MM.1S (cell line): ENCODE results near the gene DNMT3B.

Experiments used
- DNase-seq: peaks from one replicate; pipeline ENCODE4 v3.0.0-alpha.2; 2015
- H2AFZ ChIP-seq: fragments of 300-600 bp; sonication (generic); 2 replicates; pipeline ENCODE4 v1.6.0; 2016; ENCODE audit warnings: antibody characterized with exemption, low read length
- H3F3A ChIP-seq: fragments of 300-600 bp; sonication (generic); 2 replicates; pipeline ENCODE4 v1.6.1; 2016; ENCODE audit warnings: mild to moderate bottlenecking, antibody characterized with exemption, low read length, moderate library complexity, mixed read lengths; ENCODE audit not compliant: insufficient read depth
- H3K27ac ChIP-seq: fragments of 300-600 bp; sonication (generic); 2 replicates; pipeline ENCODE4 v1.5.1; 2016; ENCODE audit warnings: mild to moderate bottlenecking, low read length
- H3K27me3 ChIP-seq: fragments of 300-600 bp; sonication (generic); replicated peaks from 2 replicates; pipeline ENCODE4 v1.6.0; 2016; ENCODE audit warnings: low read length; ENCODE audit not compliant: insufficient read depth
- H3K36me3 ChIP-seq: fragments of 300-600 bp; sonication (generic); replicated peaks from 2 replicates; pipeline ENCODE4 v1.6.1; 2016; ENCODE audit warnings: mild to moderate bottlenecking, low read length, mixed read lengths; ENCODE audit not compliant: insufficient read depth
- H3K4me1 ChIP-seq: fragments of 300-600 bp; sonication (generic); 2 replicates; pipeline ENCODE4 v1.6.1; 2016; ENCODE audit warnings: low read length, mixed read lengths
- H3K4me2 ChIP-seq: fragments of 300-600 bp; sonication (generic); 2 replicates; pipeline ENCODE4 v1.6.0; 2016; ENCODE audit warnings: low read depth, low read length
- H3K4me3 ChIP-seq: fragments of 300-600 bp; sonication (generic); 2 replicates; pipeline ENCODE4 v1.5.1; 2016; ENCODE audit warnings: low read length, mixed read lengths
- H3K79me2 ChIP-seq: fragments of 300-600 bp; sonication (generic); 2 replicates; pipeline ENCODE4 v1.6.1; 2016; ENCODE audit warnings: mixed run types, low read length, mixed read lengths
- H3K9ac ChIP-seq: fragments of 300-600 bp; sonication (generic); 2 replicates; pipeline ENCODE4 v1.6.1; 2016; ENCODE audit warnings: low read length, mixed read lengths
- H3K9me2 ChIP-seq: fragments of 300-600 bp; sonication (generic); replicated peaks from 2 replicates; pipeline ENCODE4 v1.6.1; 2016; ENCODE audit warnings: mild to moderate bottlenecking, low read length, mixed read lengths; ENCODE audit not compliant: insufficient read depth
- H3K9me3 ChIP-seq: fragments of 300-600 bp; sonication (generic); replicated peaks from 2 replicates; pipeline ENCODE4 v1.6.1; 2016; ENCODE audit warnings: mild to moderate bottlenecking, low read length, mixed read lengths; ENCODE audit not compliant: insufficient read depth
- H4K20me1 ChIP-seq: fragments of 300-600 bp; sonication (generic); 2 replicates; pipeline ENCODE4 v1.6.1; 2016; ENCODE audit warnings: mild to moderate bottlenecking, low read length, moderate library complexity, mixed read lengths; ENCODE audit not compliant: insufficient read depth
- CTCF ChIP-seq: fragments of 300-600 bp; sonication (generic); IDR thresholded peaks from 2 replicates; pipeline ENCODE4 v1.5.1; 2016; ENCODE audit warnings: antibody characterized with exemption, low read length, mixed read lengths
- EZH2 ChIP-seq: fragments of 300-600 bp; sonication (generic); optimal IDR thresholded peaks from 2 replicates; pipeline ENCODE3; 2017; ENCODE audit warnings: low read depth, mild to moderate bottlenecking, antibody characterized with exemption, low read length, mixed read lengths
- EZH2phosphoT487 ChIP-seq: fragments of 300-600 bp; sonication (generic); IDR thresholded peaks from 2 replicates; pipeline ENCODE4 v1.6.1; 2018; ENCODE audit warnings: antibody characterized with exemption, low read length

DNMT3B gene

GRCh38 chr20:32841632-32842031, 79.4 kb downstream of the DNMT3B start:
- no peak overlapping the region for H3K27ac ChIP-seq
- H3F3A ChIP-seq = no peaks in the 10 kb centered on the region
- no peak overlapping the region for H3K4me2 ChIP-seq
- H3K4me1 ChIP-seq = no peaks in the 10 kb centered on the region
- no peak overlapping the region for H3K9ac ChIP-seq
- H3K9me2 ChIP-seq = no peaks in the 10 kb centered on the region
- no peak for DNase-seq
- H3K27me3 ChIP-seq = no peaks in the 10 kb centered on the region
- no peak for TF ChIP-seq EZH2phosphoT487
- no peak for TF ChIP-seq EZH2
- no peak for TF ChIP-seq CTCF
- H3K36me3 ChIP-seq = peaks cover 7% of the 10 kb centered on the region
- H3K9me3 ChIP-seq = no peaks in the 10 kb centered on the region
- peaks cover 80% of the 10 kb centered on the region for H3K79me2 ChIP-seq
- no peak overlapping the region for H2AFZ ChIP-seq
- no peaks in the 10 kb centered on the region; the same call in 1 of the 2 replicates for H4K20me1 ChIP-seq
- no peak overlapping the region for H3K4me3 ChIP-seq

- TF ChIP-seq CTCF = no peak
- TF ChIP-seq EZH2 = no peak
- TF ChIP-seq EZH2phosphoT487 = no peak
- H3K4me1 ChIP-seq = no peaks in the 10 kb centered on the region
- no peak overlapping the region for H3K27ac ChIP-seq
- H2AFZ ChIP-seq = no peak overlapping the region
- peaks cover 73% of the 10 kb centered on the region for H3K79me2 ChIP-seq
- no peaks in the 10 kb centered on the region for H3K9me2 ChIP-seq
- H3K4me2 ChIP-seq = no peak overlapping the region
- H3K36me3 ChIP-seq = peaks cover 14% of the 10 kb centered on the region
- DNase-seq = no peak
- no peak overlapping the region for H3K4me3 ChIP-seq
- no peaks in the 10 kb centered on the region; the same call in 1 of the 2 replicates for H4K20me1 ChIP-seq
- H3F3A ChIP-seq = no peaks in the 10 kb centered on the region
- H3K27me3 ChIP-seq = no peaks in the 10 kb centered on the region
- H3K9ac ChIP-seq = no peak overlapping the region
- no peaks in the 10 kb centered on the region for H3K9me3 ChIP-seq
Measured at GRCh38 chr20:32842688-32843524, 80.7 kb downstream of the DNMT3B start.

GRCh38 chr20:32845786-32846185, 83.6 kb downstream of the DNMT3B start:
- Histone ChIP-seq H3K27ac (no peak overlapping the region), H3K36me3 (peaks cover 7% of the 10 kb centered on the region; the same call in 1 of the 2 replicates), H3K4me3 (no peak overlapping the region)

More at GRCh38 chr20:32845786-32846185, 83.6 kb downstream of the DNMT3B start:
- DNase-seq = no peak
- Histone ChIP-seq H3K4me1 (no peaks in the 10 kb centered on the region), H3K9me2 (no peaks in the 10 kb centered on the region), H4K20me1 (no peaks in the 10 kb centered on the region; the same call in 1 of the 2 replicates), H3K9me3 (no peaks in the 10 kb centered on the region), H3K27me3 (no peaks in the 10 kb centered on the region), H2AFZ (no peak overlapping the region), H3F3A (no peaks in the 10 kb centered on the region), H3K9ac (no peak overlapping the region), H3K4me2 (no peak overlapping the region), H3K79me2 (peaks cover 48% of the 10 kb centered on the region)
- no peak for TF ChIP-seq CTCF
- TF ChIP-seq EZH2phosphoT487 = no peak
- no peak for TF ChIP-seq EZH2
